ENCODE data around the gene TMA7.

- no peak for TF ChIP-seq CTCF (IDR thresholded peaks at IDR 0.05)
- TF ChIP-seq POLR2A (IDR thresholded peaks at IDR 0.05) = no peak
Observed at GRCh38 chr3:48434591-48435222, 5.3 kb upstream of the TMA7 start.

All from uterus (tissue), 2 donors.